Measurements from ENCODE around the gene CABCOCO1. TPM values are rescaled to one million over a fixed set of nuclear protein-coding genes. Genes with fewer than 3 reads are reported as not detected.

The CABCOCO1 gene
- total and polyA plus RNA-seq, 10 of the 15 experiments (the other 5 are each of a cell fraction or from before 2014, with no cell fraction given): not detected

- ChIA-PET RAD21 (ENCODE audit: unreplicated experiment) (no interaction called here), SMC1A (ENCODE audit: uncharacterized antibody, unreplicated experiment) (no interaction called here), POLR2A (no interaction called here), CTCF (no interaction called here)
- WGBS (ENCODE audit: insufficient coverage, insufficient replicate concordance, low lambda C conversion rate, missing lambda C conversion rate): 32% methylated on average over 1 of the region's 1 CpG
- no peak for FAIRE-seq
- DNase-seq (ENCODE audit: low read depth, low spot score): no peak
- H3K79me2 ChIP-seq (ENCODE audit: control insufficient read depth, insufficient read depth, low read length): no peaks in the 10 kb centered on the region
- H3K4me2 ChIP-seq (ENCODE audit: control insufficient read depth, insufficient read depth): no peak overlapping the region
- no peaks in the 10 kb centered on the region for H4K20me1 ChIP-seq (ENCODE audit: control insufficient read depth, insufficient read depth)
- no peaks in the 10 kb centered on the region for H3K9me3 ChIP-seq (replicated peaks; ENCODE audit: control insufficient read depth, insufficient read depth, low read length)
- H3K4me3 ChIP-seq: no peak overlapping the region
- in situ Hi-C loops (cut with MboI): no loop called here
- no TSS peak for BruUV-seq (replicated peaks)
- no peak overlapping the region for H3K27ac ChIP-seq (ENCODE audit: control insufficient read depth, insufficient read depth)
- intact Hi-C loops (cut with micrococcal nuclease; ENCODE audit: unreplicated experiment): no loop called here
- TF ChIP-seq IKZF2 (IDR thresholded peaks at IDR 0.05): no peak
- no peak for TF ChIP-seq POLR2AphosphoS5 (IDR thresholded peaks at IDR 0.05; ENCODE audit: low read length)
- no peak for TF ChIP-seq MYB (IDR thresholded peaks at IDR 0.05; ENCODE audit: borderline replicate concordance, low read depth, low read length)
- TF ChIP-seq E2F4 (IDR thresholded peaks at IDR 0.05; ENCODE audit: low read depth, low read length): no peak
- TF ChIP-seq SP1 (IDR thresholded peaks at IDR 0.05; ENCODE audit: low read depth, low read length): no peak
- TF ChIP-seq SPI1 (IDR thresholded peaks at IDR 0.05; ENCODE audit: borderline replicate concordance, insufficient read depth, low read depth, low read length): no peak
- TF ChIP-seq CTCF (IDR thresholded peaks at IDR 0.05 in 2 of 3, conservative IDR thresholded peaks at IDR 0.05 in 1 of 3; ENCODE audit: control insufficient read depth in 2 of 3, extremely low read depth in 1 of 3, insufficient read depth in 1 of 3, low read depth in 3 of 3, low read length in 3 of 3): no peak
- TF ChIP-seq KAT2A (conservative IDR thresholded peaks at IDR 0.05; ENCODE audit: control insufficient read depth, low read depth, low read length): no peak
- no peak for TF ChIP-seq CHD2 (IDR thresholded peaks at IDR 0.05; ENCODE audit: borderline replicate concordance, low read depth, low read length)
- H3K27me3 ChIP-seq (replicated peaks in 1 of 2; ENCODE audit: control insufficient read depth in 2 of 2, insufficient read depth in 2 of 2, low read length in 1 of 2): no peaks in the 10 kb centered on the region
- ATAC-seq: no peak
- H3K4me1 ChIP-seq (ENCODE audit: control insufficient read depth, insufficient read depth, low read length): no peaks in the 10 kb centered on the region
- H2AFZ ChIP-seq (ENCODE audit: control insufficient read depth, low read depth, low read length): no peak overlapping the region
- no peak overlapping the region for H3K9ac ChIP-seq (ENCODE audit: control insufficient read depth, insufficient read depth, low read length)
- H3K36me3 ChIP-seq (ENCODE audit: control insufficient read depth in 2 of 2, insufficient read depth in 2 of 2, low read length in 1 of 2): no peaks in the 10 kb centered on the region
Observed at GRCh38 chr10:61796785-61797184, 134.1 kb downstream of the CABCOCO1 start.
